RWPE2 (cell line): Measurements from ENCODE around the gene KIAA1671.

ENCODE experiments used
- ATAC-seq: fragments of 200-7000 bp; cut with Tn5 transposase; 3 replicates; pipeline ENCODE4 v1.9.1; 2021; ENCODE audit warnings: low read depth
- DNase-seq: peaks from one replicate; pipeline ENCODE4 v3.0.0-alpha.2; 2020; ENCODE audit warnings: low spot score
- H3K27ac ChIP-seq: fragments of 450-650 bp; 2 replicates; pipeline ENCODE4 v1.5.1; 2017; ENCODE audit warnings: mild to moderate bottlenecking; ENCODE audit not compliant: poor library complexity, severe bottlenecking
- H3K27me3 ChIP-seq: fragments of 250-450 bp; sonication (Bioruptor Pico); 2 replicates; pipeline ENCODE4 v1.5.1; 2021; ENCODE audit warnings: mild to moderate bottlenecking, moderate library complexity; ENCODE audit not compliant: insufficient read depth, poor library complexity, severe bottlenecking
- H3K36me3 ChIP-seq: fragments of 250-450 bp; sonication (Bioruptor Pico); 2 replicates; pipeline ENCODE4 v1.5.1; 2020; ENCODE audit warnings: low read depth, mild to moderate bottlenecking, moderate library complexity
- H3K4me1 ChIP-seq: fragments of 250-450 bp; sonication (Bioruptor Pico); 2 replicates; pipeline ENCODE4 v1.5.1; 2021; ENCODE audit warnings: mild to moderate bottlenecking, moderate library complexity; ENCODE audit not compliant: insufficient read depth, poor library complexity, severe bottlenecking
- H3K4me3 ChIP-seq: fragments of 250-450 bp; sonication (Bioruptor Pico); 2 replicates; pipeline ENCODE4 v1.5.1; 2021; ENCODE audit warnings: mild to moderate bottlenecking, moderate library complexity; ENCODE audit not compliant: severe bottlenecking
- H3K9me3 ChIP-seq: fragments of 250-450 bp; sonication (Bioruptor Pico); 2 replicates; pipeline ENCODE4 v1.5.1; 2021; ENCODE audit warnings: mild to moderate bottlenecking, moderate library complexity; ENCODE audit not compliant: severe bottlenecking
- CTCF ChIP-seq: fragments of 450-650 bp; IDR thresholded peaks from one replicate; pipeline ENCODE4 v1.5.1; 2017; ENCODE audit warnings: mild to moderate bottlenecking, moderate library complexity; ENCODE audit not compliant: poor library complexity, severe bottlenecking

KIAA1671 gene

DNA sequence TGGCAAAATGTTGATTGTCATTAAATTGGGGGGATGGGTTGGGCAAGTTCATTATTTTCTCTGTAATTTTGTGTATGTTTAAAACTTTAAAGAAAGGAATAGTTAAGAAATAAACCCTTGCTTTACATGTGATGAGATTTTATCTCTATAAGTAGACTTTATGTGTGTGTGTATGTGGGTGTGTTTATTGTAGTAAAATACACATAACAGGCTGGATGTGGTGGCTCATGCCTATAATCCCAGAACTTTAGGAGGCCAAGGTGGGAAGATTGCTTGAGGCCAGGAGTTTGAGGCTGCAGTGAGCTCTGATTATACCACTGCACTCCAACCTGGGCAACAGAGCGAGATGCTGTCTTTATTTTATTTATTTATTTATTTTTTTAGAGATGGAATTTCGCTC lies 83.2 kb downstream of the KIAA1671 start:
- no peak for ATAC-seq

DNA sequence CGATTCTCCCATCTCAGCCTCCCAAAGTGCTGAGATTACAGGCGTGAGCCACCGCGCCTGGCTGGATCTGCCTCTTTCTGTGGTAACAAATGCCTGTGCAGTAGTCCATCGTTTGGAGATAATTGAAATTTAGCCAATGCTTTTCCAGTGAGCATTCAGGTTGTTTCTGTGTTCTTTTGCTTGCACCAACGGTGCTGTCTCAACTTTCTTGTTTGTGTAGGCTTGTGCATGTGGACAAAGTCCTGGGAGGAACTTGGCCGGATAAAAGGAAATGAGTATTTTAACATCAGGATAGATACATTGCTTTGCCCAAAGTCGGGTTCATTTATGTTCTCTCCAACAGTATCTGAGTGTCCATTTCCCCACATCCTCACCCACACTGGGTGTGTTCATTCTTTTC lies 85.7 kb downstream of the KIAA1671 start:
- no peaks in the 10 kb centered on the region for H3K9me3 ChIP-seq
- H3K4me3 ChIP-seq, result no peak overlapping the region
- H3K36me3 ChIP-seq, result peaks cover 85% of the 10 kb centered on the region
- TF ChIP-seq CTCF, result no peak
- no peaks in the 10 kb centered on the region for H3K27me3 ChIP-seq
- H3K4me1 ChIP-seq, result no peaks in the 10 kb centered on the region
- DNase-seq (no peak), ATAC-seq (no peak)
- no peak overlapping the region for H3K27ac ChIP-seq

More for the DNA sequence above, 83.2 kb downstream of the KIAA1671 start:
- no peaks in the 10 kb centered on the region for H3K4me1 ChIP-seq
- no peak for DNase-seq
- H3K36me3 ChIP-seq, result peaks cover 83% of the 10 kb centered on the region
- no peak overlapping the region for H3K27ac ChIP-seq
- no peak overlapping the region for H3K4me3 ChIP-seq
- H3K9me3 ChIP-seq, result no peaks in the 10 kb centered on the region
- no peaks in the 10 kb centered on the region for H3K27me3 ChIP-seq
- no peak for TF ChIP-seq CTCF

DNA sequence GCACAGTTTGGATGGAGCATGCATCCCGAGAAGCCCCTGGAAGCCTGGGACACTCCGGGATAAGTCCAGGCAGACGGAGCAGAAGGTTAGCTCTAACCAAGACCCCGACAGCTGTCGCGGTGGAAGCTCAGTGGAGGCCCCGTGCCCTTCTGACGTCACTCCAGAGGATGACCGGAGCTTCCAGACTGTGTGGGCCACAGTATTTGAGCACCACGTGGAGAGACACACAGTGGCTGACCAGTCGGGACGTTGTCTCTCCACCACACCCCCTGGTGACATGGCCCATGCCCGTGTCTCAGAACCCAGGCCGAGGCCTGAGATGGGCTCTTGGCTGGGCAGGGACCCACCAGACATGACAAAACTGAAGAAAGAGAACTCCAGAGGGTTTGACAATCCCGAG lies 86.3 kb downstream of the KIAA1671 start:
- Histone ChIP-seq H3K4me3 (no peak overlapping the region), H3K9me3 (no peaks in the 10 kb centered on the region), H3K27me3 (no peaks in the 10 kb centered on the region), H3K27ac (no peak overlapping the region), H3K36me3 (peaks cover 85% of the 10 kb centered on the region), H3K4me1 (no peaks in the 10 kb centered on the region)
- DNase-seq, result no peak
- no peak for TF ChIP-seq CTCF
- no peak for ATAC-seq

DNA sequence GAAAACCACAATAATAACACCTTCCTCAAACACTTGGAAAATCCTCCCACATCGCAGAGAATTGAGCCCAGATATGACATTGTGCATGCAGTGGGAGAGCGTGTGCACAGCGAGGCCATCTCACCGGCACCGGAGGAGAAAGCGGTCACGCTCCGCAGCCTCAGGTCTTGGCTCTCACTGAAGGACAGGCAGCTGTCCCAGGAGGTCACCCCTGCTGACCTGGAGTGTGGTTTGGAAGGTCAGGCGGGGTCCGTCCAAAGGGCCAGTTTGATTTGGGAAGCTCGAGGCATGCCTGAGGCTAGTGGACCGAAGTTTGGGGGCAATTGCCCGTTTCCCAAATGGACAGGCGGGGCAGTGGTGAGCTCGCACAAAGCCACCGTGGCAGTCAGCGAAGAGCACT lies 86.7 kb downstream of the KIAA1671 start:
- TF ChIP-seq CTCF, result no peak
- Histone ChIP-seq H3K4me1 (no peaks in the 10 kb centered on the region), H3K27me3 (no peaks in the 10 kb centered on the region), H3K36me3 (peaks cover 80% of the 10 kb centered on the region), H3K9me3 (no peaks in the 10 kb centered on the region), H3K4me3 (no peak overlapping the region), H3K27ac (no peak overlapping the region)
- no peak for ATAC-seq
- DNase-seq, result no peak

- Histone ChIP-seq H3K4me1 (no peaks in the 10 kb centered on the region), H3K27me3 (no peaks in the 10 kb centered on the region), H3K27ac (no peak overlapping the region), H3K36me3 (peaks cover 75% of the 10 kb centered on the region), H3K9me3 (no peaks in the 10 kb centered on the region), H3K4me3 (no peak overlapping the region)
- no peak for ATAC-seq
- no peak for TF ChIP-seq CTCF
- DNase-seq, result no peak
Measured at GRCh38 chr22:25039754-25040153, 87.2 kb downstream of the KIAA1671 start.
